H1 (cell line): Measurements from ENCODE around the gene EHBP1. TPM values are rescaled to one million over a fixed set of nuclear protein-coding genes. Genes with fewer than 3 reads are reported as not detected.

Source experiments
- CTCF ChIA-PET: fragments of 300-600 bp; sonication (Branson Sonifier 250); formaldehyde crosslinking; loops from one replicate; lab custom pipeline; 2021; ENCODE audit not compliant: partially characterized antibody; lab: Charles Lee
- POLR2A ChIA-PET: fragments of 300-600 bp; sonication (Branson Sonifier 250); formaldehyde crosslinking; loops from one replicate; lab custom pipeline; 2021; ENCODE audit warnings: inconsistent platforms; ENCODE audit not compliant: partially characterized antibody; lab: Charles Lee
- DNase-seq, 2 experiments: peaks; one replicate each; pipeline versions ENCODE4 v3.0.0 to v3.0.0-alpha.2; 2010 to 2022; ENCODE audit warnings: low spot score in 2 of 2, low read depth in 1 of 2, mixed read lengths in 1 of 2
- FAIRE-seq: peaks from 2 replicates; lab custom pipeline; 2011; peaks lifted over from hg19 to GRCh38; lab: Jason Lieb, UNC
- H2AFZ ChIP-seq: 2 replicates; pipeline ENCODE4 v1.8.1; 2012; ENCODE audit warnings: low read length, inconsistent platforms
- H2AK5ac ChIP-seq: 2 replicates; pipeline ENCODE4 v1.6.1; 2013; ENCODE audit warnings: low read depth, low read length
- H2BK120ac ChIP-seq: replicated peaks from 2 replicates; pipeline ENCODE3; 2013; ENCODE audit warnings: low read depth, low read length, inconsistent platforms
- H2BK12ac ChIP-seq: 2 replicates; pipeline ENCODE4 v1.6.1; 2013; ENCODE audit warnings: low read depth, low read length
- H2BK15ac ChIP-seq: 2 replicates; pipeline ENCODE4 v1.6.1; 2013; ENCODE audit warnings: low read length
- H2BK20ac ChIP-seq: 2 replicates; pipeline ENCODE4 v1.6.1; 2013; ENCODE audit warnings: low read length
- H2BK5ac ChIP-seq: 2 replicates; pipeline ENCODE4 v1.6.1; 2013; ENCODE audit warnings: low read depth, low read length
- H3K14ac ChIP-seq: 2 replicates; pipeline ENCODE4 v1.6.1; 2013; ENCODE audit warnings: inconsistent platforms; ENCODE audit not compliant: insufficient read length
- H3K18ac ChIP-seq: 2 replicates; pipeline ENCODE4 v1.6.1; 2013; ENCODE audit warnings: low read length; ENCODE audit errors: extremely low read depth
- H3K23ac ChIP-seq: 2 replicates; pipeline ENCODE4 v1.6.1; 2013; ENCODE audit warnings: inconsistent platforms; ENCODE audit not compliant: insufficient read length
- H3K23me2 ChIP-seq: 2 replicates; pipeline ENCODE4 v1.6.1; 2013; ENCODE audit warnings: low read depth, low read length
- H3K27ac ChIP-seq: 2 replicates; pipeline ENCODE4 v1.6.1; 2011; ENCODE audit warnings: low read depth, low read length, inconsistent platforms
- H3K27me3 ChIP-seq, 4 experiments: replicated peaks in 1 of 4; 1 replicate in 1 of 4; 2 replicates in 3 of 4; pipeline versions ENCODE4 v1.6.1 to v1.8.1; 2011 to 2013; ENCODE audit warnings: low read length in 3 of 4, mild to moderate bottlenecking in 3 of 4, inconsistent platforms in 2 of 4, mixed read lengths in 2 of 4, moderate library complexity in 1 of 4; ENCODE audit not compliant: control insufficient read depth in 3 of 4, insufficient read depth in 3 of 4; ENCODE audit errors: extremely low read depth in 1 of 4
- H3K36me3 ChIP-seq, 4 experiments: 2 replicates each; pipeline versions ENCODE4 v1.6.1 to v1.8.1; 2011 to 2013; ENCODE audit warnings: mild to moderate bottlenecking in 4 of 4, low read length in 3 of 4, moderate library complexity in 2 of 4, control low read depth in 1 of 4, inconsistent platforms in 1 of 4; ENCODE audit not compliant: insufficient read depth in 4 of 4, control insufficient read depth in 2 of 4
- H3K4ac ChIP-seq: replicated peaks from 2 replicates; pipeline ENCODE3; 2013; ENCODE audit warnings: low read length, low read depth, mixed read lengths, inconsistent platforms; ENCODE audit not compliant: insufficient read length
- H3K4me1 ChIP-seq, 4 experiments: replicated peaks in 1 of 4; 1 replicate in 1 of 4; 2 replicates in 3 of 4; pipeline versions ENCODE4 v1.6.1 to v1.8.1; 2011 to 2013; ENCODE audit warnings: low read length in 3 of 4, inconsistent platforms in 2 of 4, mixed read lengths in 1 of 4; ENCODE audit not compliant: insufficient read depth in 4 of 4, control insufficient read depth in 3 of 4
- H3K4me2 ChIP-seq, 2 experiments: 2 replicates each; pipeline versions ENCODE4 v1.6.1 to v1.8.1; 2011 to 2013; ENCODE audit warnings: low read depth in 2 of 2, low read length in 2 of 2, control low read depth in 1 of 2, inconsistent platforms in 1 of 2, mild to moderate bottlenecking in 1 of 2; ENCODE audit not compliant: insufficient read depth in 1 of 2
- H3K4me3 ChIP-seq, 4 experiments: fragments of 200-600, 300-600 bp in 1 of 4; sonication (generic), shearing (Covaris generic), sonication (Bioruptor Twin) in 1 of 4; 2 replicates each; pipeline versions ENCODE4 v1.5.1 to v1.8.1; 2011 to 2016; ENCODE audit warnings: low read length in 4 of 4, low read depth in 3 of 4, control low read depth in 2 of 4, inconsistent platforms in 2 of 4, mild to moderate bottlenecking in 2 of 4, mixed read lengths in 1 of 4, moderate library complexity in 1 of 4; ENCODE audit not compliant: insufficient read depth in 2 of 4; ENCODE audit errors: extremely low read depth in 1 of 4
- H3K56ac ChIP-seq: replicated peaks from 2 replicates; pipeline ENCODE3; 2013; ENCODE audit warnings: low read depth, mild to moderate bottlenecking, mixed read lengths, low read length, inconsistent platforms; ENCODE audit not compliant: insufficient read length
- H3K79me1 ChIP-seq: 2 replicates; pipeline ENCODE4 v1.6.1; 2013; ENCODE audit warnings: low read depth, low read length, control low read depth
- H3K79me2 ChIP-seq, 2 experiments: 2 replicates each; pipeline versions ENCODE4 v1.6.1 to v1.8.1; 2012 to 2013; ENCODE audit warnings: low read length in 2 of 2, mild to moderate bottlenecking in 2 of 2, inconsistent platforms in 1 of 2; ENCODE audit not compliant: insufficient read depth in 2 of 2, control insufficient read depth in 1 of 2
- H3K9ac ChIP-seq, 4 experiments: replicated peaks in 1 of 4; 1 replicate in 1 of 4; 2 replicates in 3 of 4; pipeline versions ENCODE4 v1.6.1 to v1.8.1; 2011 to 2013; ENCODE audit warnings: low read depth in 3 of 4, low read length in 3 of 4, control low read depth in 2 of 4, mild to moderate bottlenecking in 2 of 4, moderate library complexity in 2 of 4, inconsistent platforms in 1 of 4; ENCODE audit errors: extremely low read depth in 1 of 4
- H3K9me3 ChIP-seq, 2 experiments: 2 replicates each; pipeline versions ENCODE4 v1.6.1 to v1.8.1; 2012 to 2013; ENCODE audit warnings: mild to moderate bottlenecking in 2 of 2, moderate library complexity in 2 of 2, control low read depth in 1 of 2, inconsistent platforms in 1 of 2, low read depth in 1 of 2, low read length in 1 of 2, mixed read lengths in 1 of 2; ENCODE audit not compliant: insufficient read depth in 2 of 2
- H4K20me1 ChIP-seq, 2 experiments: replicated peaks in 1 of 2; 2 replicates each; pipeline versions ENCODE3 to v1.8.1; 2011 to 2013; ENCODE audit warnings: inconsistent platforms in 2 of 2, low read length in 2 of 2, mild to moderate bottlenecking in 1 of 2; ENCODE audit not compliant: insufficient read depth in 2 of 2, control insufficient read depth in 1 of 2
- H4K5ac ChIP-seq: 2 replicates; pipeline ENCODE4 v1.6.1; 2013; ENCODE audit warnings: low read length, low read depth, mixed read lengths, inconsistent platforms; ENCODE audit not compliant: insufficient read length
- H4K8ac ChIP-seq: 2 replicates; pipeline ENCODE4 v1.8.0; 2013; ENCODE audit warnings: mild to moderate bottlenecking, moderate library complexity, low read length, inconsistent platforms; ENCODE audit not compliant: insufficient read depth; ENCODE audit errors: extremely low read depth
- H4K91ac ChIP-seq: replicated peaks from 2 replicates; pipeline ENCODE3; 2013; ENCODE audit warnings: low read length, mixed read lengths, inconsistent platforms; ENCODE audit not compliant: insufficient read length
- ASH2L ChIP-seq: fragments of 200-600, 300-600 bp; sonication (generic); IDR thresholded peaks from one replicate; pipeline ENCODE4 v1.7.1; 2017; ENCODE audit warnings: low read length
- BCL11A ChIP-seq, 2 experiments: IDR thresholded peaks; one replicate each; pipeline ENCODE4 v1.6.1; 2011; ENCODE audit warnings: low read depth in 2 of 2, low read length in 2 of 2, mild to moderate bottlenecking in 2 of 2
- CTCF ChIP-seq, 3 experiments: IDR thresholded peaks; 1 replicate in 2 of 3; 2 replicates in 1 of 3; pipeline versions ENCODE4 v1.5.1 to v1.6.1; 2011; ENCODE audit warnings: low read length in 3 of 3, mild to moderate bottlenecking in 3 of 3, inconsistent platforms in 2 of 3, low read depth in 1 of 3, moderate library complexity in 1 of 3; ENCODE audit not compliant: insufficient read depth in 1 of 3; ENCODE audit errors: control extremely low read depth in 1 of 3
- EP300 ChIP-seq, 2 experiments: IDR thresholded peaks; 1 replicate in 1 of 2; 2 replicates in 1 of 2; pipeline ENCODE4 v1.6.1; 2011 to 2012; ENCODE audit warnings: low read depth in 2 of 2, low read length in 2 of 2, mild to moderate bottlenecking in 2 of 2, borderline replicate concordance in 1 of 2, inconsistent platforms in 1 of 2, moderate library complexity in 1 of 2
- FOSL1 ChIP-seq: IDR thresholded peaks from 2 replicates; pipeline ENCODE4 v1.6.1; 2011; ENCODE audit warnings: mild to moderate bottlenecking, low read depth, low read length, moderate library complexity; ENCODE audit not compliant: insufficient read depth
- GABPA ChIP-seq: IDR thresholded peaks from 2 replicates; pipeline ENCODE4 v1.6.1; 2011; ENCODE audit warnings: mild to moderate bottlenecking, low read length, moderate library complexity, borderline replicate concordance; ENCODE audit not compliant: insufficient read depth
- GTF2F1 ChIP-seq: IDR thresholded peaks from 2 replicates; pipeline ENCODE4 v1.6.1; 2012; ENCODE audit warnings: low read depth, low read length, improper control_type of control experiment, borderline replicate concordance
- JUN ChIP-seq: IDR thresholded peaks from 2 replicates; pipeline ENCODE4 v1.6.1; 2011; ENCODE audit warnings: low read depth, mild to moderate bottlenecking, improper control_type of control experiment, low read length
- JUND ChIP-seq: IDR thresholded peaks from 2 replicates; pipeline ENCODE4 v1.6.1; 2011; ENCODE audit warnings: mild to moderate bottlenecking, improper control_type of control experiment, low read length
- NANOG ChIP-seq: IDR thresholded peaks from 2 replicates; pipeline ENCODE4 v1.6.1; 2011; ENCODE audit warnings: low read length, low read depth, mild to moderate bottlenecking, inconsistent platforms; ENCODE audit not compliant: insufficient read depth, poor library complexity, severe bottlenecking
- PHF8 ChIP-seq: fragments of 200-600 bp; sonication (generic); conservative IDR thresholded peaks from 2 replicates; pipeline ENCODE4 v1.7.1; 2012; ENCODE audit warnings: low read depth, mild to moderate bottlenecking, inconsistent platforms, low read length, moderate library complexity
- TBP ChIP-seq: IDR thresholded peaks from 2 replicates; pipeline ENCODE4 v1.6.1; 2011; ENCODE audit warnings: low read depth, low read length, improper control_type of control experiment
- YY1 ChIP-seq: IDR thresholded peaks from 2 replicates; pipeline ENCODE4 v1.6.1; 2011; ENCODE audit warnings: low read depth, mild to moderate bottlenecking, low read length
- polyA plus RNA-seq, 7 experiments: library from polyadenylated mRNA; depleted of rRNA in 3 of 7; stranded (reverse) in 5 of 7; unstranded in 2 of 7; fragments of >200 nt in 5 of 7; fragments of 200-250 nt in 2 of 7; gene quantifications; 1 replicate in 5 of 7; 2 replicates in 1 of 7; 4 replicates in 1 of 7; pipeline versions ENCODE4 v1.2.1 to v1.2.3, GENCODE V29; 2011 to 2013; ENCODE audit warnings: missing spikeins in 2 of 7, mixed read lengths in 2 of 7
- total RNA-seq: library from RNA; stranded (reverse); fragmentation: NEBNext Ultra II Directional; extraction: Animal tissue kit (Norgen Biotek cat#: 25700); gene quantifications from 2 replicates; pipeline ENCODE4 v1.2.1, GENCODE V29; 2021

EHBP1 gene
- total and polyA plus RNA-seq, 2 of the 8 experiments (the other 6 are each of a cell fraction or from before 2014, with no cell fraction given) = 12.0 to 64.1 TPM

DNA sequence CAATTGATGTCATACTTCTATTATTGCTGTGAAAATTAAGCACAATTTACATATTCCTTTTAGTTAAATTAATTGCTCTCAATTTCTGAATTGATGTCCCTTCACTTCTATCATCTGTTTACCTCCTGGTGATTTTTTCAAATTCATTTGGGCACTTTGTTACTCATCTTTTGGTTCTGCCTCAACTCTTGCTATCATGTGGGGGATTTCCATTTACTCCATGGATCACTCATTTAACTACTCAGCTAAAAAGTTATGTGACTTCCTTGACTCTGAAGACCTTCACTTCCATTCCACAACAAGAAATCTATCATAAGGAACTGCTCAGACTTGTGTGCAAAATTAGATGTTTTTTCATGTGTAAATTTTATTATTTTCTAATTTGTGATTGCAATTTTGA lies 126.2 kb downstream of the EHBP1 start:
- Histone ChIP-seq H3K9me3 (peaks cover 7 to 9% of the 10 kb centered on the region in 2 experiments; a peak in 3 of 4 replicates), H2BK15ac (no peak overlapping the region), H2BK120ac (no peak overlapping the region), H3K27me3 (no peaks in the 10 kb centered on the region), H2AFZ (no peak overlapping the region), H3K23me2 (no peaks in the 10 kb centered on the region), H2AK5ac (no peak overlapping the region), H4K8ac (no peak overlapping the region), H3K18ac (no peak overlapping the region), H3K4me1 (no peaks in the 10 kb centered on the region), H4K20me1 (no peaks in the 10 kb centered on the region), H3K79me1 (no peaks in the 10 kb centered on the region), H3K9ac (no peak overlapping the region), H3K27ac (no peak overlapping the region), H2BK5ac (no peak overlapping the region), H2BK20ac (no peak overlapping the region), H3K36me3 (peaks cover 0 to 31% (median 13%) of the 10 kb centered on the region in 4 experiments; a peak in 3 of 8 replicates), H2BK12ac (no peak overlapping the region), H4K91ac (no peak overlapping the region), H4K5ac (no peak overlapping the region), H3K79me2 (no peaks in the 10 kb centered on the region), H3K23ac (no peak overlapping the region), H3K4ac (no peak overlapping the region), H3K14ac (no peak overlapping the region), H3K4me3 (no peak overlapping the region), H3K56ac (no peak overlapping the region), H3K4me2 (no peak overlapping the region)
- CTCF ChIA-PET = interaction anchor here (0.5 kb wide), 1 partner anchor 146 kb away, joined by 3 read pairs; no protein-coding TSS in a partner anchor
- no peak for DNase-seq
- POLR2A ChIA-PET = no interaction called here
- FAIRE-seq = no peak
- no peak for TF ChIP-seq NANOG
- TF ChIP-seq GTF2F1 = no peak
- no peak for TF ChIP-seq BCL11A (IDR thresholded peaks at IDR 0.05; ENCODE audit: low read depth in 2 of 2, low read length in 2 of 2)
- no peak for TF ChIP-seq GABPA
- no peak for TF ChIP-seq JUND
- no peak for TF ChIP-seq JUN
- no peak for TF ChIP-seq TBP
- TF ChIP-seq EP300 (IDR thresholded peaks at IDR 0.05; ENCODE audit: borderline replicate concordance in 1 of 2, low read depth in 2 of 2, low read length in 2 of 2) = no peak
- TF ChIP-seq PHF8 = no peak
- TF ChIP-seq YY1 = no peak
- TF ChIP-seq CTCF (IDR thresholded peaks at IDR 0.05; ENCODE audit: control extremely low read depth in 1 of 3, insufficient read depth in 1 of 3, low read depth in 1 of 3, low read length in 3 of 3) = no peak
- no peak for TF ChIP-seq FOSL1
- TF ChIP-seq ASH2L = no peak
